ENCODE results near the gene OSBPL6. TPM values are rescaled to one million over a fixed set of nuclear protein-coding genes. Genes with fewer than 3 reads are reported as not detected.
A peak's percentile ranks its signal among the peaks of the same experiment; 100 is the strongest.

OSBPL6 gene
- total and polyA plus RNA-seq, 10 of the 15 experiments (the other 5 are each of a cell fraction or from before 2014, with no cell fraction given), result 0.01 to 0.08 (median 0.03) TPM; not detected in 5

DNA sequence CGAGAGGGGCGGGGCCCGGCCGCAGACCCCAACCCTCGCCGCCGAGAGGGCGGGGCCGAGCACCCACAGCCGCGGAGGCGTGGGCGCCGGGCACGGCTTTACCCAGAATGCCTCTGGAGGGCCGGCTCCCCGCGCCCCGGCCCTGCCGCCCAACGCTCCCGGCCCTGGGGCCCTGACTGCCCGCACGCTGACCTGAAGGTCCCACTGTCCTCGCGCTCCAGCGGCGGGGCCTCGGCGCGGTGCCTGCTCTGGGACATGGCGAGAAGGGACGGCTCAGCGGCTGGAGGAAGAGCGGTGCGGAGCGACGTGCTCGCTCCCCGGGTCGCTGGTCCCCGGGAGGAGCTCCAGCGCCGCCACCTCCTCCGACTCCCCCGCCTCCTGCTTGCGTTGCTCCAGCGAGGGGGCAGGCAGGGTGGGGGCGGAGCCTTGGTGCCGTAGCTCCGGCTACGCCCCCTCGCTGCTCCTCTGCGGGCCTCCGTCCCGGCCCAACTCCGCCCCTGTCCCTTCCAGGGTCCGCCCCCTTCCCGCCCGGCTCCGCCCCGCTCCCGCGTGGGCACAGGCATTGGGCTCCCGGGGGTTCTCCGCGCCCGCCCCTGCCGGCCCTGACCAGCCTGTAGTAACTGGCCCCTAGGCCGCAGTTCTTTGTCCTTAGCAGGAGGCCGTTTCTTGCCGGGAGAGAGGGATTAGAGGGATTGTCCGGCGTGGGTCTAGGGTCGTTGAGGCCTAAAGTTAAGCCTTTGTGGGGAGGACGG is 256.6 kb downstream of the OSBPL6 start, which contains the start of the genes PJVK and PRKRA (continued):
- TF ChIP-seq IKZF2 (IDR thresholded peaks at IDR 0.05) (peak; percentile 39 to 50; a peak in 1 of 4 replicates), POLR2AphosphoS5 (IDR thresholded peaks at IDR 0.05; ENCODE audit: low read length) (peak; percentile 86; the same call in 1 of the 2 replicates), NBN (IDR thresholded peaks at IDR 0.05) (peak; percentile 25; the same call in 1 of the 2 replicates), RELA (IDR thresholded peaks at IDR 0.05; ENCODE audit: borderline replicate concordance, partially characterized antibody) (peak; percentile 53), FOS (IDR thresholded peaks at IDR 0.05; ENCODE audit: borderline replicate concordance, extremely low read depth, insufficient read length) (no peak), TCF12 (IDR thresholded peaks at IDR 0.05; ENCODE audit: low read depth, low read length) (0 out of 2 replicates have a peak, but pooled peaks have one; percentile 24), SIN3A (IDR thresholded peaks at IDR 0.05; ENCODE audit: low read depth, low read length) (peak; percentile 66; the same call in 1 of the 2 replicates), CEBPB (IDR thresholded peaks at IDR 0.05; ENCODE audit: borderline replicate concordance in 1 of 2, low read depth in 2 of 2, low read length in 2 of 2) (no peak), SUZ12 (IDR thresholded peaks at IDR 0.05; ENCODE audit: unreplicated experiment) (no peak), SMAD1 (IDR thresholded peaks at IDR 0.05; ENCODE audit: low read depth, partially characterized antibody) (peak; percentile 37), CHD2 (IDR thresholded peaks at IDR 0.05; ENCODE audit: borderline replicate concordance, low read depth, low read length) (peak; percentile 32; the same call in 1 of the 2 replicates), BACH1 (IDR thresholded peaks at IDR 0.05; ENCODE audit: borderline replicate concordance) (peak; percentile 79), KLF5 (IDR thresholded peaks at IDR 0.05; ENCODE audit: partially characterized antibody) (peak; percentile 58), NR2F1 (conservative IDR thresholded peaks at IDR 0.05) (peak; percentile 77), POU2F2 (IDR thresholded peaks at IDR 0.05; ENCODE audit: borderline replicate concordance, low read depth, low read length) (peak; percentile 40; the same call in 1 of the 3 replicates), ZNF24 (IDR thresholded peaks at IDR 0.05) (0 out of 2 replicates have a peak, but pooled peaks have one; percentile 48), HDGF (IDR thresholded peaks at IDR 0.05) (peak; percentile 95), SMARCA5 (IDR thresholded peaks at IDR 0.05) (peak; percentile 87), EGR1 (IDR thresholded peaks at IDR 0.05; ENCODE audit: borderline replicate concordance in 1 of 2, low read depth in 2 of 2, low read length in 2 of 2) (peak in 1 of 2 experiments; percentile 90; a peak in 2 of 3 replicates)
- TF ChIP-seq, protein P1, sequence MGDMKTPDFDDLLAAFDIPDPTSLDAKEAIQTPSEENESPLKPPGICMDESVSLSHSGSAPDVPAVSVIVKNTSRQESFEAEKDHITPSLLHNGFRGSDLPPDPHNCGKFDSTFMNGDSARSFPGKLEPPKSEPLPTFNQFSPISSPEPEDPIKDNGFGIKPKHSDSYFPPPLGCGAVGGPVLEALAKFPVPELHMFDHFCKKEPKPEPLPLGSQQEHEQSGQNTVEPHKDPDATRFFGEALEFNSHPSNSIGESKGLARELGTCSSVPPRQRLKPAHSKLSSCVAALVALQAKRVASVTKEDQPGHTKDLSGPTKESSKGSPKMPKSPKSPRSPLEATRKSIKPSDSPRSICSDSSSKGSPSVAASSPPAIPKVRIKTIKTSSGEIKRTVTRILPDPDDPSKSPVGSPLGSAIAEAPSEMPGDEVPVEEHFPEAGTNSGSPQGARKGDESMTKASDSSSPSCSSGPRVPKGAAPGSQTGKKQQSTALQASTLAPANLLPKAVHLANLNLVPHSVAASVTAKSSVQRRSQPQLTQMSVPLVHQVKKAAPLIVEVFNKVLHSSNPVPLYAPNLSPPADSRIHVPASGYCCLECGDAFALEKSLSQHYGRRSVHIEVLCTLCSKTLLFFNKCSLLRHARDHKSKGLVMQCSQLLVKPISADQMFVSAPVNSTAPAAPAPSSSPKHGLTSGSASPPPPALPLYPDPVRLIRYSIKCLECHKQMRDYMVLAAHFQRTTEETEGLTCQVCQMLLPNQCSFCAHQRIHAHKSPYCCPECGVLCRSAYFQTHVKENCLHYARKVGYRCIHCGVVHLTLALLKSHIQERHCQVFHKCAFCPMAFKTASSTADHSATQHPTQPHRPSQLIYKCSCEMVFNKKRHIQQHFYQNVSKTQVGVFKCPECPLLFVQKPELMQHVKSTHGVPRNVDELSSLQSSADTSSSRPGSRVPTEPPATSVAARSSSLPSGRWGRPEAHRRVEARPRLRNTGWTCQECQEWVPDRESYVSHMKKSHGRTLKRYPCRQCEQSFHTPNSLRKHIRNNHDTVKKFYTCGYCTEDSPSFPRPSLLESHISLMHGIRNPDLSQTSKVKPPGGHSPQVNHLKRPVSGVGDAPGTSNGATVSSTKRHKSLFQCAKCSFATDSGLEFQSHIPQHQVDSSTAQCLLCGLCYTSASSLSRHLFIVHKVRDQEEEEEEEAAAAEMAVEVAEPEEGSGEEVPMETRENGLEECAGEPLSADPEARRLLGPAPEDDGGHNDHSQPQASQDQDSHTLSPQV (IDR thresholded peaks at IDR 0.05), result no peak
- TF ChIP-seq, protein P2, sequence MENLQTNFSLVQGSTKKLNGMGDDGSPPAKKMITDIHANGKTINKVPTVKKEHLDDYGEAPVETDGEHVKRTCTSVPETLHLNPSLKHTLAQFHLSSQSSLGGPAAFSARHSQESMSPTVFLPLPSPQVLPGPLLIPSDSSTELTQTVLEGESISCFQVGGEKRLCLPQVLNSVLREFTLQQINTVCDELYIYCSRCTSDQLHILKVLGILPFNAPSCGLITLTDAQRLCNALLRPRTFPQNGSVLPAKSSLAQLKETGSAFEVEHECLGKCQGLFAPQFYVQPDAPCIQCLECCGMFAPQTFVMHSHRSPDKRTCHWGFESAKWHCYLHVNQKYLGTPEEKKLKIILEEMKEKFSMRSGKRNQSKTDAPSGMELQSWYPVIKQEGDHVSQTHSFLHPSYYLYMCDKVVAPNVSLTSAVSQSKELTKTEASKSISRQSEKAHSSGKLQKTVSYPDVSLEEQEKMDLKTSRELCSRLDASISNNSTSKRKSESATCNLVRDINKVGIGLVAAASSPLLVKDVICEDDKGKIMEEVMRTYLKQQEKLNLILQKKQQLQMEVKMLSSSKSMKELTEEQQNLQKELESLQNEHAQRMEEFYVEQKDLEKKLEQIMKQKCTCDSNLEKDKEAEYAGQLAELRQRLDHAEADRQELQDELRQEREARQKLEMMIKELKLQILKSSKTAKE (IDR thresholded peaks at IDR 0.05; ENCODE audit: low read depth, poor library complexity, severe bottlenecking), result peak; percentile 26
- TF ChIP-seq, protein P3, sequence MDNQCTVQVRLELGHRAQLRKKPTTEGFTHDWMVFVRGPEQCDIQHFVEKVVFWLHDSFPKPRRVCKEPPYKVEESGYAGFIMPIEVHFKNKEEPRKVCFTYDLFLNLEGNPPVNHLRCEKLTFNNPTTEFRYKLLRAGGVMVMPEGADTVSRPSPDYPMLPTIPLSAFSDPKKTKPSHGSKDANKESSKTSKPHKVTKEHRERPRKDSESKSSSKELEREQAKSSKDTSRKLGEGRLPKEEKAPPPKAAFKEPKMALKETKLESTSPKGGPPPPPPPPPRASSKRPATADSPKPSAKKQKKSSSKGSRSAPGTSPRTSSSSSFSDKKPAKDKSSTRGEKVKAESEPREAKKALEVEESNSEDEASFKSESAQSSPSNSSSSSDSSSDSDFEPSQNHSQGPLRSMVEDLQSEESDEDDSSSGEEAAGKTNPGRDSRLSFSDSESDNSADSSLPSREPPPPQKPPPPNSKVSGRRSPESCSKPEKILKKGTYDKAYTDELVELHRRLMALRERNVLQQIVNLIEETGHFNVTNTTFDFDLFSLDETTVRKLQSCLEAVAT (IDR thresholded peaks at IDR 0.05), result 0 out of 2 replicates have a peak, but pooled peaks have one; percentile 53
